ENCODE measurements around the gene WDFY4.

DNA sequence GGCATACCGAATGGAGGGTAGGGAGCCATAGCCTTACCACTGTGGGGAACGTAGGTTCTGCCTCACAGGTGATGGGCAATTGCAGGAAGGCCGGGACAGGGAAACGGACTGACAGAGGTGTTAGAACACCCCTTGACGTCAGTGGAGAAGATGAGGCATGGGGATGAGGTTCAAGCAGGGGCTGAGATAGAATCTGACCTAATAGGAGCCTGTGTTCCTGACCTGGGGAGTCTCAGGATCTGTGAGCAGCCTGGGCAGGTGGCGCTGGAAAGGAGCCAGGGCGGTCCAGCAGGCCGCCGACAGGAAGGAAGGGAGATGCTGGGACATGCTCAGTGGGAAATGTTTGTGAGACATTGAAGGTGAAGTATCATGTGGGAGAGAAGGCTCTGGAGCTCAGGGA lies 109.4 kb downstream of the WDFY4 start:
- TF ChIP-seq, protein P1, sequence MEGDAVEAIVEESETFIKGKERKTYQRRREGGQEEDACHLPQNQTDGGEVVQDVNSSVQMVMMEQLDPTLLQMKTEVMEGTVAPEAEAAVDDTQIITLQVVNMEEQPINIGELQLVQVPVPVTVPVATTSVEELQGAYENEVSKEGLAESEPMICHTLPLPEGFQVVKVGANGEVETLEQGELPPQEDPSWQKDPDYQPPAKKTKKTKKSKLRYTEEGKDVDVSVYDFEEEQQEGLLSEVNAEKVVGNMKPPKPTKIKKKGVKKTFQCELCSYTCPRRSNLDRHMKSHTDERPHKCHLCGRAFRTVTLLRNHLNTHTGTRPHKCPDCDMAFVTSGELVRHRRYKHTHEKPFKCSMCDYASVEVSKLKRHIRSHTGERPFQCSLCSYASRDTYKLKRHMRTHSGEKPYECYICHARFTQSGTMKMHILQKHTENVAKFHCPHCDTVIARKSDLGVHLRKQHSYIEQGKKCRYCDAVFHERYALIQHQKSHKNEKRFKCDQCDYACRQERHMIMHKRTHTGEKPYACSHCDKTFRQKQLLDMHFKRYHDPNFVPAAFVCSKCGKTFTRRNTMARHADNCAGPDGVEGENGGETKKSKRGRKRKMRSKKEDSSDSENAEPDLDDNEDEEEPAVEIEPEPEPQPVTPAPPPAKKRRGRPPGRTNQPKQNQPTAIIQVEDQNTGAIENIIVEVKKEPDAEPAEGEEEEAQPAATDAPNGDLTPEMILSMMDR (IDR thresholded peaks at IDR 0.05; ENCODE audit: insufficient read depth, low read length, poor library complexity, severe bottlenecking): no peak
- TF ChIP-seq EZH2phosphoT487 (conservative IDR thresholded peaks at IDR 0.05; ENCODE audit: low read length): no peak
